Upper lobe of right lung (tissue), 1 donor: Measurements from ENCODE around the gene CDK6. TPM values are rescaled to one million over a fixed set of nuclear protein-coding genes. Genes with fewer than 3 reads are reported as not detected.
A peak's percentile ranks its signal among the peaks of the same experiment; 100 is the strongest.

ENCODE experiments used
- ATAC-seq: fragments of 200-7000 bp; cut with Tn5 transposase; one replicate; pipeline ENCODE4 v1.9.1; 2020; ENCODE audit warnings: mild to moderate bottlenecking, moderate library complexity
- DNase-seq: peaks from one replicate; pipeline ENCODE4 v3.0.0-alpha.2; 2020
- H3K27ac ChIP-seq: fragments of 200-600 bp; one replicate; pipeline ENCODE4 v1.8.0; 2022
- H3K27me3 ChIP-seq: fragments of 200-600 bp; one replicate; pipeline ENCODE4 v1.8.0; 2022; ENCODE audit warnings: mild to moderate bottlenecking
- H3K36me3 ChIP-seq: fragments of 200-600 bp; one replicate; pipeline ENCODE4 v1.8.0; 2022
- H3K4me1 ChIP-seq: fragments of 200-600 bp; one replicate; pipeline ENCODE4 v1.8.0; 2022
- H3K4me3 ChIP-seq: fragments of 200-600 bp; one replicate; pipeline ENCODE4 v1.8.0; 2022; ENCODE audit warnings: mild to moderate bottlenecking
- H3K9me3 ChIP-seq: fragments of 200-600 bp; one replicate; pipeline ENCODE4 v1.8.0; 2022
- CTCF ChIP-seq: fragments of 200-600 bp; IDR thresholded peaks from one replicate; pipeline ENCODE4 v1.8.0; 2022; ENCODE audit warnings: antibody characterized with exemption
- intact Hi-C: fragments of 100-400 bp; cut with DNase I; formaldehyde crosslinking; loops from one replicate; pipeline ENCODE4 v1.11.0; 2022
- total RNA-seq: library from RNA; stranded (reverse); fragmentation: NEBNext Ultra II Directional; extraction: Animal tissue kit (Norgen Biotek cat#: 25700); gene quantifications from one replicate; pipeline ENCODE4 v1.2.1, GENCODE V29; 2021
- donor health status: DM: no; HTN: yes; CAD: no; lungs with severe emphysema.

The CDK6 gene
- total RNA-seq, 1 donor from 2014 or later, result 22.4 TPM

- intact Hi-C loops, result no loop called here
- TF ChIP-seq CTCF, result no peak
- DNase-seq (no peak), ATAC-seq (no peak)
- no peaks in the 10 kb centered on the region for H3K27me3 ChIP-seq
- no peak overlapping the region for H3K4me3 ChIP-seq
- H3K36me3 ChIP-seq, result no peaks in the 10 kb centered on the region
- peaks cover 9% of the 10 kb centered on the region for H3K4me1 ChIP-seq
- no peak overlapping the region for H3K27ac ChIP-seq
- no peaks in the 10 kb centered on the region for H3K9me3 ChIP-seq
Measured at GRCh38 chr7:92702535-92702934, 133.8 kb downstream of the CDK6 start.

- H3K27ac ChIP-seq, result no peak overlapping the region
- H3K4me1 ChIP-seq, result peaks cover 18% of the 10 kb centered on the region
- no peaks in the 10 kb centered on the region for H3K9me3 ChIP-seq
- ATAC-seq (no peak), DNase-seq (no peak)
- intact Hi-C loops, result no loop called here
- H3K27me3 ChIP-seq, result no peaks in the 10 kb centered on the region
- H3K4me3 ChIP-seq, result no peak overlapping the region
- no peak for TF ChIP-seq CTCF
- H3K36me3 ChIP-seq, result no peaks in the 10 kb centered on the region
Measured at GRCh38 chr7:92699966-92700514, 136.3 kb downstream of the CDK6 start.

GRCh38 chr7:92699560-92699959, 136.8 kb downstream of the CDK6 start:
- no peak for TF ChIP-seq CTCF
- DNase-seq (no peak), ATAC-seq (no peak)
- H3K27ac ChIP-seq, result no peak overlapping the region
- H3K9me3 ChIP-seq, result no peaks in the 10 kb centered on the region
- H3K36me3 ChIP-seq, result no peaks in the 10 kb centered on the region
- H3K27me3 ChIP-seq, result no peaks in the 10 kb centered on the region
- H3K4me3 ChIP-seq, result no peak overlapping the region
- intact Hi-C loops, result no loop called here
- H3K4me1 ChIP-seq, result peaks cover 18% of the 10 kb centered on the region

- no peak for DNase-seq
- Histone ChIP-seq H3K9me3 (no peaks in the 10 kb centered on the region), H3K36me3 (no peaks in the 10 kb centered on the region), H3K27me3 (no peaks in the 10 kb centered on the region), H3K4me3 (peak overlapping the region; percentile 8), H3K27ac (peak overlapping the region; percentile 60), H3K4me1 (peaks cover 18% of the 10 kb centered on the region)
- intact Hi-C loops, result no loop called here
- ATAC-seq, result peak; percentile 44
- TF ChIP-seq CTCF, result no peak
Measured at GRCh38 chr7:92698237-92698841, 138.0 kb downstream of the CDK6 start.

- H3K27ac ChIP-seq, result no peak overlapping the region
Measured at GRCh38 chr7:92697414-92697813, 139.0 kb downstream of the CDK6 start.

More at GRCh38 chr7:92697414-92697813, 139.0 kb downstream of the CDK6 start:
- Histone ChIP-seq H3K36me3 (no peaks in the 10 kb centered on the region), H3K4me1 (peaks cover 18% of the 10 kb centered on the region), H3K9me3 (no peaks in the 10 kb centered on the region), H3K27me3 (no peaks in the 10 kb centered on the region), H3K4me3 (no peak overlapping the region)
- no peak for DNase-seq
- TF ChIP-seq CTCF, result no peak
- intact Hi-C loops, result no loop called here
- no peak for ATAC-seq
